Measurements from ENCODE around the gene KLK12. TPM values are rescaled to one million over a fixed set of nuclear protein-coding genes. Genes with fewer than 3 reads are reported as not detected.

KLK12 gene
- total RNA-seq, 3 donors from 2014 or later = not detected

GRCh38 chr19:51027873-51028272 is 6.9 kb downstream of the KLK12 start:
- Histone ChIP-seq H3K36me3 (no peaks in the 10 kb centered on the region), H3K27me3 (peaks cover 0 to 32% of the 10 kb centered on the region in 2 donors), H3K27ac (peak overlapping the region in 1 of 2 donors; percentile 82), H3K4me1 (no peaks in the 10 kb centered on the region), H3K4me3 (no peak overlapping the region), H3K9me3 (no peaks in the 10 kb centered on the region)
- no peak for DNase-seq (ENCODE audit: low spot score in 2 of 2)
- no peak for TF ChIP-seq POLR2AphosphoS5 (IDR thresholded peaks at IDR 0.05)
- TF ChIP-seq POLR2A (IDR thresholded peaks at IDR 0.05) = no peak
- TF ChIP-seq, protein P1, sequence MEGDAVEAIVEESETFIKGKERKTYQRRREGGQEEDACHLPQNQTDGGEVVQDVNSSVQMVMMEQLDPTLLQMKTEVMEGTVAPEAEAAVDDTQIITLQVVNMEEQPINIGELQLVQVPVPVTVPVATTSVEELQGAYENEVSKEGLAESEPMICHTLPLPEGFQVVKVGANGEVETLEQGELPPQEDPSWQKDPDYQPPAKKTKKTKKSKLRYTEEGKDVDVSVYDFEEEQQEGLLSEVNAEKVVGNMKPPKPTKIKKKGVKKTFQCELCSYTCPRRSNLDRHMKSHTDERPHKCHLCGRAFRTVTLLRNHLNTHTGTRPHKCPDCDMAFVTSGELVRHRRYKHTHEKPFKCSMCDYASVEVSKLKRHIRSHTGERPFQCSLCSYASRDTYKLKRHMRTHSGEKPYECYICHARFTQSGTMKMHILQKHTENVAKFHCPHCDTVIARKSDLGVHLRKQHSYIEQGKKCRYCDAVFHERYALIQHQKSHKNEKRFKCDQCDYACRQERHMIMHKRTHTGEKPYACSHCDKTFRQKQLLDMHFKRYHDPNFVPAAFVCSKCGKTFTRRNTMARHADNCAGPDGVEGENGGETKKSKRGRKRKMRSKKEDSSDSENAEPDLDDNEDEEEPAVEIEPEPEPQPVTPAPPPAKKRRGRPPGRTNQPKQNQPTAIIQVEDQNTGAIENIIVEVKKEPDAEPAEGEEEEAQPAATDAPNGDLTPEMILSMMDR (IDR thresholded peaks at IDR 0.05) = no peak
- intact Hi-C loops (cut with DNase I; ENCODE audit: low total_unique reads) = no loop called here

DNA sequence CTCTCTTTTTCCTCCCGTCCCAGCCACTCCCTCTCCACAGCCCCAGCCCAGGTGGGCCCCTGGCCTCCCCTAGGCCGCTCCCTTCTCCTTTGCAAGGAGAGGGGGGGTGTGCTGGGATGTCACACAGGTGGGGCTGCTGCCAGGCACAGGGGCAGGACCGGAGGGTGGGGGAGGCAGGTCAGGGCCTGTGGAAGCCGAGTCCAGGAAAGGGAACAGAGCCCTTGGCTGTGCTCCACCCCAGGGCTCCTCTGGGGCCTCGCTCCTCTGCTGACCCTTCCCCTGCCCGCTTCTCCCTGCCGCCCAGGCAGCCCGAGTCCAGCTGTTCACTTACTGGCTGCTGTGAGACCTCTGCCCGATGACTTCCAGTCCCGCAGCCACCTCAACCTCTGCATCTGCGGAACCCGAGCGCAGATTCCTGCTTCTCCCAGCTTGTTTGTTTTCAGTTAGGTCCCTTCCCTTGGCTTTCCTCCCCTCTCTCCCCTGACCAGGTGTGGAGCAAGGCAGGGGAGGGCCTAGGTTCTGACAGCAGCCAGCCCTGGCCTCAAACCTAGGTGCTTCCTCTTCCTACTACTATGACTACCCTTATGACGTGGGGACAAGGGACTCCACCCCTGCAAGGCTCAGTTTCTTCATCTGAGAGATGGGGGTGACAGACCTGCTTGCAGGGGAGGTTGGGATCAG is 7.5 kb downstream of the KLK12 start:
- H3K4me1 ChIP-seq = no peaks in the 10 kb centered on the region
- TF ChIP-seq, protein P1 (IDR thresholded peaks at IDR 0.05) = no peak
- TF ChIP-seq POLR2AphosphoS5 (IDR thresholded peaks at IDR 0.05) (no peak), POLR2A (IDR thresholded peaks at IDR 0.05) (no peak)
- H3K36me3 ChIP-seq = no peaks in the 10 kb centered on the region
- peak overlapping the region; percentile 55 to 82 for H3K27ac ChIP-seq
- DNase-seq (ENCODE audit: low spot score in 2 of 2) = no peak
- H3K27me3 ChIP-seq = peaks cover 0 to 32% of the 10 kb centered on the region in 2 donors
- peak overlapping the region in 2 of 3 donors; percentile 8 to 39 for H3K4me3 ChIP-seq
- no peaks in the 10 kb centered on the region for H3K9me3 ChIP-seq
- intact Hi-C loops (cut with DNase I; ENCODE audit: low total_unique reads) = no loop called here

GRCh38 chr19:51026554-51026831 is 8.3 kb downstream of the KLK12 start, which contains the start of gene KLK11:
Gene KLK11 (minus strand): TSS chr19:51026616. CDS start chr19:51025631, 985 bp downstream.
- H3K4me1 ChIP-seq = no peaks in the 10 kb centered on the region
- no peaks in the 10 kb centered on the region for H3K36me3 ChIP-seq
- H3K4me3 ChIP-seq = peak within 1 kb of the TSS in 2 of 3 donors; percentile 8 to 39
- H3K27ac ChIP-seq = peak within 1 kb of the TSS; percentile 55 to 82
- TF ChIP-seq, protein P1 (IDR thresholded peaks at IDR 0.05) = no peak
- TF ChIP-seq POLR2A (IDR thresholded peaks at IDR 0.05) (no peak), POLR2AphosphoS5 (IDR thresholded peaks at IDR 0.05) (no peak)
- no peak for DNase-seq (ENCODE audit: low spot score in 2 of 2)
- H3K9me3 ChIP-seq = no peaks in the 10 kb centered on the region
- intact Hi-C loops (cut with DNase I; ENCODE audit: low total_unique reads) = no loop called here
- H3K27me3 ChIP-seq = peaks cover 0 to 32% of the 10 kb centered on the region in 2 donors

GRCh38 chr19:51025809-51026553 is 8.8 kb downstream of the KLK12 start:
- intact Hi-C loops (cut with DNase I; ENCODE audit: low total_unique reads) = no loop called here
- no peaks in the 10 kb centered on the region for H3K4me1 ChIP-seq
- no peak for TF ChIP-seq POLR2AphosphoS5 (IDR thresholded peaks at IDR 0.05)
- TF ChIP-seq, protein P1 (IDR thresholded peaks at IDR 0.05) = no peak
- TF ChIP-seq POLR2A (IDR thresholded peaks at IDR 0.05) = no peak
- H3K27me3 ChIP-seq = peaks cover 0 to 32% of the 10 kb centered on the region in 2 donors
- DNase-seq (ENCODE audit: low spot score in 2 of 2) = no peak
- no peaks in the 10 kb centered on the region for H3K9me3 ChIP-seq
- no peaks in the 10 kb centered on the region for H3K36me3 ChIP-seq
- H3K27ac ChIP-seq = peak overlapping the region; percentile 4 to 82
- peak overlapping the region in 2 of 3 donors; percentile 6 to 39 for H3K4me3 ChIP-seq

DNA sequence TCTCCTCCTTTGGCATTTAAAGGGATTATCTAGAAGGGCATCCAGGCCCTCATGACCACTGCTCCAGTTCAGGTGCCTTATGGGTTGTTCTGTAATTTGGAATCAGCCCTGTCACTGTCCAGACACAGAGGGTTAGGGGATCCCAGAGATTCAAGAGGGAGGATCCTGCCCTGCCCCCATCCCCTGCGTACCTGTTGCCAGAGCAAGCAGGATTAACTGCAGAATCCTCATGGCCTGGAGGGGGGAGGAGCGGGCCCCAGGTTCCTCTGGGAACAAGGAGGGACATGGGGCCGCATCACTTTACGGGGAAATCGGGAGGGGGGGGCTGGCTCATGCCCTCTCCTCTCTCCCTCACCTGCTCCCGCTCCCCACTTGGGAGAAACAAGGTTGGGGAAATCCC is 9.4 kb downstream of the KLK12 start:
- H3K36me3 ChIP-seq = no peaks in the 10 kb centered on the region
- no peak for DNase-seq (ENCODE audit: low spot score in 2 of 2)
- H3K27me3 ChIP-seq = peaks cover 0 to 32% of the 10 kb centered on the region in 2 donors
- H3K27ac ChIP-seq = peak overlapping the region in 1 of 2 donors; percentile 82
- TF ChIP-seq, protein P1 (IDR thresholded peaks at IDR 0.05) = no peak
- TF ChIP-seq POLR2AphosphoS5 (IDR thresholded peaks at IDR 0.05) (no peak), POLR2A (IDR thresholded peaks at IDR 0.05) (no peak)
- intact Hi-C loops (cut with DNase I; ENCODE audit: low total_unique reads) = no loop called here
- no peak overlapping the region for H3K4me3 ChIP-seq
- no peaks in the 10 kb centered on the region for H3K9me3 ChIP-seq
- H3K4me1 ChIP-seq = no peaks in the 10 kb centered on the region
